Stimulated activated CD8-positive, alpha-beta memory T cell treated with anti-CD3 and anti-CD28 coated beads, Interleukin-12 subunit alpha, Interleukin-12 subunit beta, amount 100 ng/mL, for 24 hours (primary cell): ENCODE results near the gene PANK1.
A peak's percentile ranks its signal among the peaks of the same experiment; 100 is the strongest.
"Not testable (repeated sequence)": the region's sequence is repeated elsewhere in the genome, so short reads cannot be mapped to it uniquely, and the experiment has no call there.

Experiments used
- DNase-seq: peaks from one replicate; pipeline ENCODE4 v3.0.0-alpha.2; 2020; ENCODE audit errors: extremely low read depth

PANK1 gene

DNA sequence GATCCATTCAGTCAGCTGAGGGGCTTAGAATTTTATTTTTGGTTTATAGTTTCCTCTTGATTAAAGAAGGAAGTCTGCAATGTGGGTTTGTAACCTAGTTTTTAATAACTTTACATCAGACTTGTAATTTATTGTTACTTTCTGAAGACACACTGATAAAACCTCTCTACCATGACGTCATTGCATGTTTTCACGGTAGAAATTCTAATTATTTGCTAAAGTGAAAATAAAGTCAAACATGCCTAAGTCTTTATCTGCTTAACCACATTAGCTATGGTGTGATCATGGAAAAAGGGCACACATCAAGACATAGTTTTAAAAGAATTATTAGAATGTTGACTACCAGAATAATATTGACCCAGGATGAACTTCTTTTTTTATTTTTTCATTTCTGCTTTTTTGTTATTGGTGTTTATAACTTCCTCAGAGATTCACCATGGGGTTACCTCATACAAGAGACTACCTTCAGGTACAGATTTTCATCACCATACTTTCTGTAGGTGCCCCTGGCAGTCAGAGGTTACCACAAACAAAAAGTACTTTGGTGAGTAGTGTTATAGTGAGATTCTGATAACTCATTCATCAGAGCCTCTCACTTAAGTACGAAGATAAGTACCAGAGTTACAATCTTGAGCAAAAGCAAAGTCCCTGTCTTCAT is 7.0 kb upstream of the PANK1 start:
- no peak for DNase-seq

DNA sequence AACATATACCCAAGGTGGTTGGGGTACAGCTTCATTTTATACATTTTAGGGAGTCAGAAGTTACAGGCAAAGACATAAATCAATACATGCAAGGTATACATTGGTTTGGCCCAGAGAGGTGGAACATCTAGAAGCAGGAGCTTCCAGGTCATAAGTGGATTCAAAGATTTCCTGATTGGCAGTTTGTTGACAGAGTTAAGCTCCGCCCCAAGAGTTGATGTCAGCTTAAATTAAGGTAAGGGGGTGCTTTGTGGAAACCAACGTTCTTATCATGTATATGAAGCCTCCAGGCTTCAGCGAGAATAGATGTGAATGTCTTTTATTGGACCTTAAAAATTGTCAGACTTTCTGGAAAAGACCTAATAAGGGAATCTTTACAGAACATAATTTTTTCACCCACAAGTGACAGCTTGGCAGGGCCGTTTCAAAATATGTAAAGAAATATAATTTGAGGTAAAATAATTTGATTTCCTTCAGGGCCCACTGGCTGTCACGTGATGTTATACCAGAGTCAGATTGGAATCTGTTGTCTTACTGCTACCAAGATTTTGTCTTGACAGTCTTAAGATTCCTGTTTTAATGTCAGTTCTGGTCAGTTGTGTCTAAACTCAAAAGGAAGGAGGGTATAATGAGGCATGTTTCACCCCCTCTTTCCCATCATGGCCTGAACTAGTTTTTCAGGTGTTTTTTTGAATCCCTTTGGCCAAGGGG is 6.3 kb upstream of the PANK1 start:
- no peak for DNase-seq

DNA sequence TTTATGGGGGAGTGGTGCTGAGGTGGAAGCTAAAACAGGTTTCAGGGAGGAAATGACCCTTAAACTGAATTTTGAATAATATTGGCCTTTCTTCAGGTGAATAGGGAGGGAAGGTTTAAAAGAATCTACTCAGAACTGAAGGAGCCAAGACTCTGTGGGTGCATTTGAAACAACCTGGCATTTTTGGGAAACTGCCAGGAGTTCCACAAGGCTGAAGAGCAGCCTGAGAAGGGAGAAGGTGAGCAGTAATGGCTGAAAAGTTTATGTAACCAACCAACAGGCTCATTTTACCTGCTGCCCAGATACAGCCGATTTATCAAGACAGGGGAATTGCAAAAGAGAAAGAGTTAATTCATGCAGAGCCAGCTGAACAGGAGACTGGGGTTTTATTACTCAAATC is 4.0 kb upstream of the PANK1 start:
- DNase-seq, result no peak

GRCh38 chr10:89648074-89648473 is 3.0 kb upstream of the PANK1 start:
- no peak for DNase-seq

DNA sequence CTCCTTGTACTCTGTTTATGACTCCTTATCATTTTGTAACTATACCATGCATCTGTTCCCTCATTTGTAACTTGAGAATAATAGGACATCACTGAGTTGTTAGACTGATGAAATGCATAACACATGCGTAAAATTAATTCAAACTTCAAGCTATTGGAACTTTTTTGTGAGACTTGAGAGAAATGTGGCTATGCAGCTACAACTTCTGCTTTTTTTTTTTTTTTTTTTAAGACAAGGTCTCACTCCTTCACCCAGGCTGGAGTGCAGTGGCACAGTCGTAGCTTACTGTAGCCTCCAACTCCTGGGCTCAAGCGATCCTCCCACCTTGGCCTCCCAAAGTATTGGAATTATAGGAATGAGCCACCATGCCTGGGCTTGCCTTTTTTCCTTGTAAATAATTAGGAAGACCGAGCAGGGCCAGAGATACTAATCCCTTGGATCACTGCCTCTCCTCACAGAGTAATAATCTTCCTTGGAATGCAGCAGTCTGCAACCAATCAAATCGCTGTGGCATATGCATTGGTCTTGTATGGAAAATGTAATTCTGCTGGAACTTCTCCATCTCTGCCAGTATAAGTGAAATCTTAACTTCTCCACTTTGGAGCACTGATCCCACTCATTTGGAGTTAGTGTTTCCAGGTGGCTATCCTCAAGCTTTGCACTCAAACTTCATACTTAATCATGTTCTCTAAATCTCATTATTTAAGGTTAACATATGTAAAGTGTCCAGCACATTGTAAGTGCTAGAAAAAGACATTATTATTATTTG is 2.0 kb upstream of the PANK1 start:
- DNase-seq, result no peak

DNA sequence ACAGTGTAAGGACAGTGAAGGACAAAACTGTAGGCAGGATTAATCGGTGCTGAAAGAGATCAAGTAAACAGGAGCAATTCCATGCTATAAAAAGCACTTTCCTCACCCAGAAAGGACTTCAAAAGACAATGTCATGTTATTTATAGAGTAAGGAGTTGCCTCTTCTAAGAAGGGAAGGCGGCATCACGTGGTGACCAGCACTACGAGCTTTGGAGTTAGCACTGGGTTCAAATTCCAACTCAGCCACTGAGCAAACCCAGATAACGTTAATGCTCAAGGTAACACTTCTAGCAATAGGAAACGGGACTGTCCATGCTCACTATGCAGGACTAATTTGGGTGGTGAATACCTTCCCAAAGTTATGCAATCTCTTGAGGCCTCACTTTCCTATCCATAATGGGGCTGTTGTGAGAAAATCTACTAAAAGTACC is 715 bp upstream of the PANK1 start:
- DNase-seq, result no peak

DNA sequence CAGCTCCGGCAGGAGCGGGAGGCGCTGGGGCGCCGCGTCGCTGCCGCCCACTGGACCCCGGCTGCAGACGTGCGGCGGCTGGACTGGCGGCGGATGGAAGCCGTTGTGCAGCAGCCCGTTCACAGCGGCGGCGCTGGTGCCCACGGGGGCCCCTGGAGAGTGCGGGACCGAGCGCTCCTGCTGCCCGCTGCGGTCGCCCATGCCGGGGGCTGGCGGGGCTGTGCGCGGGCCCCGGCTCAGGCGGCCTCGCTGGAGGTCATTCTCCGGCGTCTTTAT is 413 bp downstream of the PANK1 start:
- no peak for DNase-seq

DNA sequence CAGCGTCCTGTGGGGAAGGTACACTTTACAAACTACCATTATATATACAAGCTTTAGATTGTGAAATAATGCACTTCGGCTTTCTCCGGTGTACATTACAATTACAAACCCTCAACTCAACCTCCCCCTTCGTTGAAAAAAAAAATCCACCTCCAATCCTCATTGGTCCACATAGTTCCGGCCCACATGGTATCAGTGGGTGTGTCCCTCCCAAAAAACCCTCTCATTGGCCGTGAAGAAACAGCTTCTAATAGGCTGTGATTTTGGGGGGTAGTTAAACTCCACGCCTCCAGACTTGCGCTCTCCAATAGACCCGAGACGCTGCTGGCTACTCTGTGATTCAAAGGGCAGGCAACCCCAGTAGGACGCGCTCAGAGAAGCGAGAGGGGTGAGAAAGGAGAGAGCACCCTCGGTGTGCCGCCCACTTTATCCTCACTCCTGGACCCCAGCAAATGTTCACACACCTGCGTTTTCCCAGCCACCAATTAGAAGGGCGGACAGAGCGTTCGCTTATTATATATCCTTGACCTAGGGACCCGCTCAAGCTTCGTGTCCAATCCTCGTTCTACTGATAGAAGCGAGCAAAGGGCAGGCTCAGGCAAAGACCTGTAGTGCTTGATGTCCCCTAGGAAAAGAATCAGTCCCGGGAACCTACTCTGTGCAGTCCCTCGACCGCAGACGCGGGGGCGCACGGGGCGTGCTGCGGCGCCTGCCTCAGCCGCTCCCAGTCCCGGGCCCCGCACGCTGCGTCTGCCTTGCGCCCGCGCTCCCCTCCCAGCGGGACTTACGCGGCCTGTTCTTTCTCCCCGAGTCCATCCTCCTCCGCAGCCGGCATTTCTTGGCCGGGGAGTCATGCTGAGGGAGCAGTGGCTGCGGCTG is 991 bp downstream of the PANK1 start:
- DNase-seq, result peak; percentile 31

DNA sequence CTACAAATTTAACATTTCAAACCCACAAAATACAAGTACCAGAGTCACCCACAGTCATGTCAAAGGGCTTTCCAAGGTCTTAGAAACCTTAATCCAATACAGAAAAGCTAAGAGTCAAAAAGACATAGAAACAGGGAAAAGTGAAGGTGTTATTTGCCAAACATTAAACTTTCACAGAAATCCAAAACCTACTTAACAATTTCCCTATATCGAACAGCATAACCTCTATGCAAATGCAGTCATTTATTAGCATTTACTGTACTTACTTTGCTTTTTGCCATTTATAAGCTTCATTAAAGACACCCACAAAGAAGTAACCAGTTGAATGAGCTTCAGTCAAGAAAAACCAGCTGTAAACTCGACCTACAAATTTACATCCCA is 1.6 kb downstream of the PANK1 start:
- DNase-seq, result no peak

DNA sequence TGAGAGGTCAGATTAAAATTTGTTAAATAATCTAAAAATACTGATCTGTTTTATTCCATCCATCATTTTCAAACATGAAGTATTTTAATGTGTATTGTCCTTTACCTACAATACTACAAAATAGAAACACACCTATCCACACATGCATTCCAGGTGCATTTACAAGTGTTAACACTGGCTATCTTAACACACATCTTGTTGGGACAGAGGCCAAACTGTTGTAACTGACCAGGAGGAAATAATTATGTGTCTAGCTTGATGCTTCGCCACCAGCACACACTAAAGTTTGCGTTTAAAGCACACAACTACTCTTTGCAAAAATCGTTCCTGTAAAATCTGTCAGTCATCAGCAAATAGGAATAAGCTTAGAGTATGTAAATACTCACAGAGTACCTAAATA is 2.8 kb downstream of the PANK1 start:
- no peak for DNase-seq

DNA sequence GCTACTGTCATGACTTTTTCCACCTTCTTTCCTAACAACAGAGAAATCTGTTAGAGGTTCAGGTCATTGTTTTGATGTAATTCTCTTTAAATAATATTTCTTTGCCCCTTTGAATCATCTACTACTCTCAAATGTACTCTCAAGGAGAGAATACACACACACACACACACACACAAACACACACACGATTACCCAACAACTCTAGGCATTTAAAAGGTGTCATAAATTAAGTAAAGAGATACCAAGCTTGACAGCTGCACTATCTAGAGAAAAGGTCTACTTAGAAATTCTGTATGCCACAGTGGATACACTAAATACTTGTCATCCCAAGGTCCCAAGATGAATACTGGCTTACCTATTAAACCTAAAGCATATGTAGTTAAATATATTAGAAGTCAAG is 4.8 kb downstream of the PANK1 start:
- DNase-seq, result no peak

DNA sequence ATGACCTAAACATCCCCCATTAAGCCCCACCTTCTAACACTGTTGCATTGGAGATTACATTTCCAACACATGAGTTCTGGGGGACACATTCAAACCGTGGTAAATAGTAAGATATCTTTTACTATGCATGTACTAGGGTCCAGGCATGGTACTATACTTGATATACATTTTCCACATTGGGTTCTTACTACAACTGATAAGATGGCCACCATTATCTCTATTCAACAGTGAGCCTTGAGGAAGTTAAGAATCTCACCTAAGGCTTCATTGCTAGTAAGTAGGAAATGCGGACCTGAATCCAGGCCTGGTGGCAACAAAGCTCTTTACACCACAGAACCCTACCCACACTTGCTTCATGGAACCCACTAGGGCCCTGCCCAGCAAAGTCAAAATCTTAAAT is 5.7 kb downstream of the PANK1 start:
- DNase-seq, result no peak

GRCh38 chr10:89637113-89637512 is 7.9 kb downstream of the PANK1 start:
- no peak for DNase-seq

DNA sequence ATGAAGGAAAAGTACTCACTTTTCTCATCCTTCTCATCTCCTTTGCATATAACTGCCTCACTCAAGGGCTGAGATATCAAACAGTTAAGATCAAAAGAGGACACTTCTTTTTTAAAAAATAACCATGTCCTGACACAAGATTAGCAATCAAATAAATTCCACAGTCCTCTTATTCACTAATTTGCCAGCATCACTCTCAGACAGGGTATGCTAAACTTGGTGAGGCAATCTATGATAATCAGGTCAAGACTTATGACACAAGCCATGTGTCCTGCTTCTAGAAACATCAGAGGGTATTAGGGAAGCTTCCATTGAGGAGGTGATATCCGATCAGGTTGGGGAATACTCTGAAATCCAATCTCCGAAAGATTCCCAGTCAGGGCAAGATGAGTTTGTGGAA is 10.4 kb downstream of the PANK1 start:
- DNase-seq, result no peak

DNA sequence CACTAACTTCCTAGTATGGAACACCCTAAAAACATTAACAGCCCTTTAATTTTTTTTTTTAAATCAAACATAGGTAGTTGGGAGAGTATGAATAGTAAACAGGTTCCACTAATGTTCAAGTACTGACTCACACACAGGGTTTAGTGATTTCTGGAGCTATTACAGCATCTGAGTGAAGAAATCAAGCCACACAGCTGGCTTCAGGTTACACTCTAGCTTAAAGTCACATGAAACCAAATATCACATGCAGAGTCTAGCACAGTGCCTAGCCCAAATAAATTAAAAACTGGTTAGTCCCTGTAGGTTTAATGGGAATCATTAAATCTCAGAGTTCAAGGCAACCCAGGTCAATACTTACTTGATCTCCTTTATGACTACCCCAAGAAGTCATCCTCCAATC is 11.6 kb downstream of the PANK1 start:
- DNase-seq, result no peak

DNA sequence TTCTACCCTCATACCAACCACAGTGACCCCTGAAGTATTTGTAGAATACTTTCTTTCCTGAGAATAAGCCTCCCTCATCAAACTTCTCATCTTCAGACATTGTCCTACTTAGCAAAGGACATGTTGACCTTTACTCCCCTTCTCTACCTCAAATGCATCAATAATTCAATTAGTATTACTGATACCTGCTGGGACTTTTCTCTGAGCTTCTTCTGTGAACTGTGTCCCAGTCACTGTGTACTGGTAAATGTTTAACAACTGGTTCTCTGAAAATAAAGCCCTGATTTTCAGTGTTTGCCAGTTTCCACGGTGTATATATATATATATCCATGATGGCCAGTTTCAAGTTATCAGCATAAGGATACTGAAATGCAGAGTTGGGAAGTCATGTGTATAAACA is 12.2 kb downstream of the PANK1 start:
- DNase-seq, result no peak

DNA sequence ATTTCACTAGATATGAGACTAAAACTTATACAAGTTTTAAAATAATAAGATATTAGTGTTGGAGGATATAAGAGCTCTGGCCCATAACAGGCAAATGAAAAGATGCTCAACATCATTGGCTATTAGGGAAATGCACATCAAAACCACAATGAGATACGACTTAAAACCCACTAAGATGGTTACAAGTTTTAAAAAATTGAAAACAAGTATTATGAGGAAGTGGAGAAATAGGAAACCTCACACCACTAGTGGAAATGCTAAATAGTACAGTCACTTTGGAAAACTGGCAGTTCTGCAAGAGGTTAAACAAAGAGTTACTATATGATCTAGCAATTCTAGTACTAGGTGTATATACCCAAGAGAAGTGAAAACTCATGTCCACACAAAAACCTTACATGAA is 17.2 kb downstream of the PANK1 start:
- DNase-seq, result no peak

GRCh38 chr10:89625041-89625765 is 19.8 kb downstream of the PANK1 start:
- no peak for DNase-seq

DNA sequence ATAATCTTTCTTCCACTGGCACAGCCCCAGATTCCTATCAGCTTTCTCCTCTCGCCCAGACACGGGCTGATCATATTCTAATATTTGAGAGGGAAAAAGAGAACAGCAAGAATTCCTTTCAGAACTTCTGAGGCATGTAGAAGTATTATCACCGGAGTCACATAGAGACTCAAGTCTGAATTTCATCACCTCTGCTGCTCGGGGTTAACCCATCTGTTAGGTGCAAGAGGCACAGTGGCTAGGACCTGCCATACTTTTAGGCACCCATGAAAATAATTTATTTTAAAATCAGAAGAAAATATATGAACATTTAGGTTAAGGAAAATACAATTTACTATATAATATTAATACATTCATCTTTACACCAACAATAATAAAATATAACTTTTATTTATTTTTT is 21.0 kb downstream of the PANK1 start:
- no peak for DNase-seq

DNA sequence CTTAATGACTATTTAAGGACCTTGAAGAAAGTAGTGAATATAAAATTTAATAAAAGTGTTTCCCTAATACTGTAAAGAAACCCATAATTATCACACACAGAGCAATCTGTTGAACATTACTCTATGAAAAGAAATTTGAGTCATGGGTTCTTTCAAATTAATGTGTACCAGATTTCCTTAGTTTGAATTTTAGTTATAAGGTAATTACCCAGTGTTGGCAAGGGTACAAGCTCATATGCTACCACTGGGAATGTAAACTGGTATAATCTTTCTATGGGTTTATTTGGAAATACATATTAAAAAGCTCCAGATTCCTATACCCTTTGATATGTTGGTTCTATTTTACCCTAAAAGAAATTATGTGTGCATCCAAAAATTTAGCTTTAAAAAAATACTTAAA is 22.9 kb downstream of the PANK1 start:
- no peak for DNase-seq

- no peak for DNase-seq
Measured at GRCh38 chr10:89621438-89621837, 23.6 kb downstream of the PANK1 start.

DNA sequence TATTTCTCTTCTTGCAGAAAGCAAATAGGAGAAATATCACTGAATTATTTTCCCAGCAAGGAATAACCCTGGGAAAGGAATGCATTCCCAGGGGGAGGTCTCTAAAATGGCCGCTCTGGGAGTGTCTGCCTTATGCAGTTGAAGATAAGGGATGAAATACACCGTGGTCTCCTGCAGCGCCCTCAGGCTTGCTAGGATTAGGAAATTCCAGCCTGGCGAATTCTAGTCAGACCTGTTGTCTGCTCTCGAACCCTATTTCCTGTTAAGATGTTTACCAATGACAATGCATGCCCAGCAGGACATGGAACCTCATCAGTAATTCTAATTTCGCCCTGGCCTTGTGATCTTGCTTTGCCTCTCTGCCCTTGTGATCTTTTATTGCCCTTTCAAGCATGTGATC is 24.7 kb downstream of the PANK1 start:
- DNase-seq, result not testable (repeated sequence)
